HFF-Myc (cell line): ENCODE data around the gene CLDN5.

Experiments used
- DNase-seq: peaks from one replicate; pipeline ENCODE4 v3.0.0-alpha.2; 2011; ENCODE audit warnings: low read depth; ENCODE audit errors: extremely low read depth
- H3K4me3 ChIP-seq: replicated peaks from 2 replicates; pipeline ENCODE4 v1.5.1; 2011; ENCODE audit warnings: low read depth, mild to moderate bottlenecking, control low read depth, low read length
- TF ChIP-seq, protein P1 (sequence below): IDR thresholded peaks from 2 replicates; pipeline ENCODE4 v1.5.1; 2012; ENCODE audit warnings: mild to moderate bottlenecking, low read depth, low read length, control low read depth; ENCODE audit errors: missing control alignments

Gene CLDN5

DNA sequence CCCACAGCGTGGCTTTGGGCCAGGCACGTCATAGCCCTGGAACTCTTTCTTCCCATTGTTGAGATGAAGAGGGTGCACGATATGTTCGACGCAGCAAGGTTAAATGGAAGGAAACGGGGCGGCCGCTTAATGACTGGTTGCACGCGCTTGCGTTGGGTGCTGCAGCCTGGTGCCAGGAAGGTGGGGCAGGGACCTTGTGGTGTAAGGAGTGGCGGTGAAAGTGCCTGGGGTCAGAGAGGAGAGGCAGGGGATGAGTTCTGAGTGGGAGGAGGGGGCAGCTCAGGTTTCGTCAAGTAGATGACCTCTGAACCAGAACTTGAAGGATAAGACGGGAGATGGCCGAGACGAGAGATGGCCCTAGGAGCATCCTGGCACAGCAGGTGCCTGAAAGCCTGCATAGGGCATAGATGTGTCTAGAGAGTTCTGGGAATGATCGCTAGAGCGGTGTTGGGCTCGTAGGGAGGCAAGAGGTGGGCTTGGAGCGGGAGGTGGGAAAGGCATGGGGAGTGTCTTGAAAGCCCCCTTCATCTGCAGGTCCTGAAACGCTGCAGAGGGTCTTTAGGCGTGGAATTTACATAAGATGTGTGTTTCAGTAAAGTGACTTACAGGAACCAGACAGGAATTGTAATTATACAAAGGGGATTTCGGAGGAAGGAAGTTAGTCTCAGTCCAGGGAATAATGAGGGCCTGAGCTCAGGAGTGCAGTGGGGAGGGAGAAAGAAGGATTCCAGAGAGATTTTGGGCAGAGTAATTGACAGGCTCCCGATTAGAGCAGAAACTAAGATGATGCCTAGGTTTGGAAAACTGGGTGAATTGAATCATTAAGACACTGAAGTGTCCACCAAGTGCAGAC lies 43.2 kb upstream of the CLDN5 start:
- no peak for DNase-seq
- no peak overlapping the region for H3K4me3 ChIP-seq
- TF ChIP-seq, protein P1, sequence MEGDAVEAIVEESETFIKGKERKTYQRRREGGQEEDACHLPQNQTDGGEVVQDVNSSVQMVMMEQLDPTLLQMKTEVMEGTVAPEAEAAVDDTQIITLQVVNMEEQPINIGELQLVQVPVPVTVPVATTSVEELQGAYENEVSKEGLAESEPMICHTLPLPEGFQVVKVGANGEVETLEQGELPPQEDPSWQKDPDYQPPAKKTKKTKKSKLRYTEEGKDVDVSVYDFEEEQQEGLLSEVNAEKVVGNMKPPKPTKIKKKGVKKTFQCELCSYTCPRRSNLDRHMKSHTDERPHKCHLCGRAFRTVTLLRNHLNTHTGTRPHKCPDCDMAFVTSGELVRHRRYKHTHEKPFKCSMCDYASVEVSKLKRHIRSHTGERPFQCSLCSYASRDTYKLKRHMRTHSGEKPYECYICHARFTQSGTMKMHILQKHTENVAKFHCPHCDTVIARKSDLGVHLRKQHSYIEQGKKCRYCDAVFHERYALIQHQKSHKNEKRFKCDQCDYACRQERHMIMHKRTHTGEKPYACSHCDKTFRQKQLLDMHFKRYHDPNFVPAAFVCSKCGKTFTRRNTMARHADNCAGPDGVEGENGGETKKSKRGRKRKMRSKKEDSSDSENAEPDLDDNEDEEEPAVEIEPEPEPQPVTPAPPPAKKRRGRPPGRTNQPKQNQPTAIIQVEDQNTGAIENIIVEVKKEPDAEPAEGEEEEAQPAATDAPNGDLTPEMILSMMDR: no peak

DNA sequence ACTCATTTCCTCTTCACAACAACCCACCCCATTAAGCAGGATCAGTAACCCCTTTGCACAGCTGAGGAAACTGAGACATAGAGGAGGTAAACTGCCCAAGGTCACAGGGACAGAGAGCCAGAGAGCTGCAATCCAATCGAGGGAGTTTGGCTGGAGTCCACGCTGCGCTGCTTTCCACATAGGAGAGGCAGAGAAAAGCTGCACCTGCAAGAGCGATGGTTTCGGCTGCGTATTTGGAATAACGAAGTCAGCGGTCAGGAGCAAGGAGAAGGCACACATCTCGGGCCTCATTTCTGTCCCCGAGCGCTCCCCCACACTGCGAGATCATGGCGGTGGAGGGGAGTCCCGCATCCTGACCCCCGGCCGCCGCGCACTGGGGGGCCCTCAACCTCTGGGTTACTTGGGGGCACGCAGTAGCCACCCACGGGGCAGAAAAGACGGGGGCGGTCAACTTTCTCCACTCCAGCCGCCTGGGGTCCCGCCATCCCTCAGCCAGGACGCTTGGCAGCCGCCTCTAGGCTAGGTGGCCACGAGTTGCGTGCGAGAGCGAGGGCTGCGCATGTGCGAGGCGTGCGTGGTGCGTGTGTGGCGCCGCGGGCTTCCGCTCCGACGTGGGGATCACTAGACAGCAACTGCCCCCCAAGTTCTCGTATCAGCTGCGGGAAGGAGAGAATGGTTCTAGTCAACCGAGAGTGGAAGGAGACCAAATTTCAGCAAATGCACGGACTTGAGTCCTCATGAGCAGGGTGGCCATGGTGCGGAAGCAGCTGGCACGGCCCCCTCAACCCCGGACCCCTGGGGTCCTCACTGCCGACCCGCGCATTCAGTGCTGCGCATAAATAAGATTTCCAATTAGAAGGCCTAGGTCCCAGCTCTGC lies 42.3 kb upstream of the CLDN5 start:
- H3K4me3 ChIP-seq: no peak overlapping the region
- no peak for DNase-seq
- TF ChIP-seq, protein P1: no peak

DNA sequence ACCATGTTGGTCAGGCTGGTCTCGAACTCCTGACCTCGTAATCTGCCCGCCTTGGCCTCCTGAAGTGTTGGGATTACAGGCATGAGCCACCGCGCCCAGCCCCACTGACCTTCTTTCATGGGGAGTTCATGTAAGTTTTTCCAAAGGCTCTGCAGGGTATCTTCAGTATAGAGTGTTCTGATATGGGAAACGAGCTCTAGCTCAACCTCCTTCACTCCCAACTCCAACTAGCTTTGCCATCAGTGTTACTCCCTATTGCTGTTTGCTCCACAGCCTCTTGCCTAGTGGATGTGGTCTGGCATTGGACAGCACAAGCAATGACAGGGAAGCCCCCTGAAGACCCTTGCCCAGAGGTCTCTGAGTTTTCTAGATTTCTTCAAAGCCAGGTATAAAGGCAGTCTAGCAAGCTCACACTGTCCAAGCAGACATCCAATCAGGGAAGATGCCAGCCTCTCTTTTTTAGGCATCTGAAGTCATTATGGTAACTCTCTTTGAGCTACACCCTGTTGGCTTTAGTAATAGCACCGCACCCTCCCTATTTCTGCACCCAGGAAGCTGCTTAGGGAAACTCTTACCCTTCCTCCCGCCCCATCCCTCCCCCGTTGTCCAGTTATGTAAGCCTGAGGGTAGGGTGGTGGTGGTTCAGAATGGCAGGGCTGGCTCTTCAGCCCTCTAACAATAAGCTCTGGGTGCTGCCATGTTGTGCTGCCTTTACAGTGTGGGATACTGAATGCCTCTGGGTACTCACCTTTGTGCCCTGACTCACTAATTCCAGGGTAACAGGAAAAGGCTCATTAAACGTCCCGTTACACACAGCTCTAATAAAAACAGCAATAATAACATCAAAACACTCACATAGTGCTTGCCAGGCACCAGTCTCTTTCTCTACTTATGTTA lies 41.4 kb upstream of the CLDN5 start:
- no peak for DNase-seq
- no peak overlapping the region for H3K4me3 ChIP-seq
- TF ChIP-seq, protein P1: no peak

DNA sequence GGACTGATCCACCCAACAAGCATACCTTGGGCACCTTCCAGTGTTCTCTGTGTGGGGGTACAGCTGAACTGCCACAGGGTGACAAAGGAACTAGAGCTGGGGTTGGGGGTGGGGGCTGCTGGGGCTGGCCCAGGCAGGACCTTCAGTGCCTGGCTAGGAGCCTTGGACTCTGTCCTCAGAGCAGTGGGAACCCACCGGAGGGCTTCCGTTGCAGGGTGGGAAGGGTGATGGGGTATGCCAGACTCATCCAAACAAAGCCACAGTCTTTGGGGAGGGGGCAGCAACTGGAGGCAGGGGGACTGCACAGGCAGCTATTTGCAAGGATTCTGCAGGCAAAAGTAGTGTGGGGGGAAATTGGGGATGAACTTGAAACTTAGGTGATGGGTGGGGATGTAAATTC lies 35.7 kb upstream of the CLDN5 start:
- no peak for DNase-seq
- TF ChIP-seq, protein P1: no peak
- H3K4me3 ChIP-seq: no peak overlapping the region

DNA sequence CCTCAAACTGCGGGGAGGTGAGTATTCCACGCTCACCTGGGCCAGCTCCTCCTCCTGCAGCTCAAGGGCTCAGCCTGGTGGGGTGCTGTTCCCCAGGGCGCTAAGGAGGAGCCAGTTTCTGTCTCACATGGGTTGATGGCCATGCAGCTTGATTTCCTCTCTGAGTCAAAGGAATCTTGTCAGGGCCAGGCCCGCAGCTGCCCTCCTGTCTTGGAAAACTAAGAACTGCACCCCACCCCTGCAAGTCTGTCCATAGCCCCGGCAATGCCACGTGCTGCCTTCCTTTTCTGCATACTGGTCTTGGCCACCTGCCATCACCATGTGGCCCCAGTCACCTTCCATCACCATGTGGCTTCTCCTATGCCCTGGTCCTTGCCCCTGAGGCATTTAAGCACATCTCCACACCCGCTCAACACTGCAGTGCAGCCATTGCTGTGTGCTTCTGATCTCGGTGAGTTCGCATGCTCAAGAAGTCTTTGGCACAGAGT lies 35.2 kb upstream of the CLDN5 start:
- H3K4me3 ChIP-seq: no peak overlapping the region
- TF ChIP-seq, protein P1: no peak
- DNase-seq: no peak

DNA sequence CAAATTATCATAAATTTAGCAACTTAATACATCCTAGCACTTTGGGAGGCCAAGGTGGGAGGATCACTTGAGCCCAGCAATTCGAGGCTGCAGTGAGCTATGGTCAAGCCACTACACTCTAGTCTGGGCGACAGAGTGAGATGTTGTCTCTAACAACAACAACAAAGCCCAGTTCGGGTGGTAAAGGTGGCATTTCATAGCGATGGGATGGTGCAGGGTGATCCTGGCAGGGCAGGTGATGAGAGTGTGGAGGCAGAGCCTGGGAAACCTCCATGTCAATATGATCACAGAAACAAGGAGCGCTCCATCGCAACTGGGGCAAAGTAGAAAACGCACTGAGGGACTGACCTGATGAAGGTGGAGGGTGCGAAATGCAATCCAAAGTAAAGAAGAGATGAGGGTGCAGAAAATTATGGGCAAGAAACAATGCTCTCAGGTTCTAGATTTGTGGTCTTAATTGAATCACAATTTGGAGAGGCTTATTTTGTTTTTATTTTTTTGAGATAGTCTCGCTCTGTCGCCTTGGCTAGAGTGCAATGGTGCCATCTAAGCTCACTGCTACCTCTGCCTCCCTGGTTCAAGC lies 32.8 kb upstream of the CLDN5 start:
- TF ChIP-seq, protein P1: no peak
- no peak overlapping the region for H3K4me3 ChIP-seq
- DNase-seq: no peak
